BJ (cell line): ENCODE measurements around the gene CPEB4. TPM values are rescaled to one million over a fixed set of nuclear protein-coding genes. Genes with fewer than 3 reads are reported as not detected.
A peak's percentile ranks its signal among the peaks of the same experiment; 100 is the strongest.

Experiments
- CTCF ChIA-PET: fragments of 350-600 bp; formaldehyde crosslinking; extraction: SDS; loops from one replicate; lab custom pipeline; 2021; ENCODE audit warnings: antibody characterized with exemption, inconsistent platforms; lab: Yijun Ruan, JAX
- POLR2A ChIA-PET: fragments of 300-600 bp; sonication (Branson Sonifier 250); formaldehyde crosslinking; extraction: SDS; loops from one replicate; lab custom pipeline; 2021; ENCODE audit warnings: antibody characterized with exemption; lab: Charles Lee
- DNase-seq: peaks from one replicate; pipeline ENCODE4 v3.0.0-alpha.2; 2011; ENCODE audit warnings: low read depth
- H3K27me3 ChIP-seq: 2 replicates; pipeline ENCODE4 v1.6.0; 2011; ENCODE audit warnings: low read length; ENCODE audit not compliant: control insufficient read depth, insufficient read depth
- H3K36me3 ChIP-seq: 2 replicates; pipeline ENCODE4 v1.5.1; 2011; ENCODE audit warnings: low read length; ENCODE audit not compliant: control insufficient read depth, insufficient read depth
- H3K4me3 ChIP-seq: 2 replicates; pipeline ENCODE4 v1.5.1; 2011; ENCODE audit warnings: low read depth, mild to moderate bottlenecking, control low read depth, low read length
- polyA plus RNA-seq: library from polyadenylated mRNA; depleted of rRNA; stranded (reverse); fragments of >200 nt; gene quantifications from 2 replicates; pipeline ENCODE4 v1.2.3, GENCODE V29; 2011
- TF ChIP-seq, protein P1 (sequence below): IDR thresholded peaks from 2 replicates; pipeline ENCODE4 v1.5.1; 2011; ENCODE audit warnings: low read depth, mild to moderate bottlenecking, control low read depth, inconsistent platforms, low read length, moderate library complexity; ENCODE audit not compliant: insufficient read depth

CPEB4 gene
- polyA plus RNA-seq, 1 experiment = 16.4 TPM

DNA sequence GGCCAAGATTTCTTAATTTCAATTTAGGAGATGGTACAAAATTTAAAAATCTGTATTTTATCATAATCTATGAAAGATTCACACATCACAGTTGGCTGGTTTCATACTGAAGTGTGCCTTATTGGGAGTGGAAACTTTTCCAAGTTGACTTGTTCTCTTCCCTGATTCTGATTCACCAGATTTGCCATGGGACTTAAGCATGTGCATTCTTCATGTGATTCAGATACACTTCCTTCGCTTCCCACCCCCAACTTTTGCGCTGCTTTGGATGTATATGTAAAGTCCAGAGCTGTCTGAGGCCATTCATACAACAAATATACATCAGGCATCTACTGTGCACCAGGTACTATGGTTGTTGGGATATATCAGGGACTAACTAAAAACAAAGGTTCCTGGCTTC, 34.4 kb downstream of the CPEB4 start:
- H3K36me3 ChIP-seq = no peaks in the 10 kb centered on the region
- no peak overlapping the region for H3K4me3 ChIP-seq
- TF ChIP-seq, protein P1, sequence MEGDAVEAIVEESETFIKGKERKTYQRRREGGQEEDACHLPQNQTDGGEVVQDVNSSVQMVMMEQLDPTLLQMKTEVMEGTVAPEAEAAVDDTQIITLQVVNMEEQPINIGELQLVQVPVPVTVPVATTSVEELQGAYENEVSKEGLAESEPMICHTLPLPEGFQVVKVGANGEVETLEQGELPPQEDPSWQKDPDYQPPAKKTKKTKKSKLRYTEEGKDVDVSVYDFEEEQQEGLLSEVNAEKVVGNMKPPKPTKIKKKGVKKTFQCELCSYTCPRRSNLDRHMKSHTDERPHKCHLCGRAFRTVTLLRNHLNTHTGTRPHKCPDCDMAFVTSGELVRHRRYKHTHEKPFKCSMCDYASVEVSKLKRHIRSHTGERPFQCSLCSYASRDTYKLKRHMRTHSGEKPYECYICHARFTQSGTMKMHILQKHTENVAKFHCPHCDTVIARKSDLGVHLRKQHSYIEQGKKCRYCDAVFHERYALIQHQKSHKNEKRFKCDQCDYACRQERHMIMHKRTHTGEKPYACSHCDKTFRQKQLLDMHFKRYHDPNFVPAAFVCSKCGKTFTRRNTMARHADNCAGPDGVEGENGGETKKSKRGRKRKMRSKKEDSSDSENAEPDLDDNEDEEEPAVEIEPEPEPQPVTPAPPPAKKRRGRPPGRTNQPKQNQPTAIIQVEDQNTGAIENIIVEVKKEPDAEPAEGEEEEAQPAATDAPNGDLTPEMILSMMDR = no peak
- H3K27me3 ChIP-seq = no peaks in the 10 kb centered on the region
- ChIA-PET POLR2A (no interaction called here), CTCF (interaction anchor here (2.0 kb wide), 1 partner anchor 51 kb away, joined by 6 read pairs; no protein-coding TSS in a partner anchor)
- no peak for DNase-seq

DNA sequence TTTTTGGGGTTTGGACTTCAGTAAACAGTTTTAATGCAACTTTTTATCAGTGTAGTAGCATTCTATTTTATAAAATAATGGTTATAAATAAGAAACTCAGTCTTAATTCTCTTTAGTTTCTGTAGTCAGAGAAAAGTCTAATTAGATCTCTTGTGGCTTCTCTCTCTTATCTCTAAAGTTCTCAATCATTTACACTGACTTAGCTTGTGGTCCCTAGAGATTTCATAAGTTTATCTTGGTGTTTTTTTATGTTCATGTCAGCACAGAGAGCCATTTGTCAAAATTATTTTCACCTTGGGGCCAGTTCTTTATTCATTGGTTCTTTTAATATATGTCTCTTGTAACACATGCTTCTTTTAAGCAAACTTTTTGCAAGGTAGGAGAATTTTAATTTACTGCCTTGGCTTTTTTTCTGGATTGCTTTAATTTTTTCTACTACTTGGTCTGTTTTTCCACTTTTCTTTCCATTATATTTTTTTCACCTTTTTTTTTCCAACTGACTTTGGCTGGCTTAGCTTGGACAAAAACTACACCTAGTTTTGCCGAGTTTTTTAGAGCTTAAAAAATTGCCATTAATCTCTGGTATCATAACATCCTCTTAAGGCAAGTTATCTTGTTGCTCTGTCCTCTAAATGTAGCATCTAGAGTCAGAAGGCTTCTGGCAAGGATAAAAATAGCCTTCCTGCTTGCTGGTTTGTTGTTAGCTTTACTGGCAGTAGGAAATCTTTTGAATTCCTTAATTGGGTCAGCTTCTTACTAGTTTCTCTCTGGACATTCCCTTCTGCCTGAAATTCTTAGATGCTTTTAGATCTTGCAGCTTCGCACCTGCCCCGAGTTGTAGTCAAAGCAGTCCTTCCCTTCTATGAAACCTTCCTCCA, 35.3 kb downstream of the CPEB4 start:
- Histone ChIP-seq H3K36me3 (no peaks in the 10 kb centered on the region), H3K4me3 (no peak overlapping the region), H3K27me3 (no peaks in the 10 kb centered on the region)
- TF ChIP-seq, protein P1 = no peak
- POLR2A ChIA-PET = interaction anchor here (1.0 kb wide), 1 partner anchor 284 kb away, joined by 3 read pairs; no protein-coding TSS in a partner anchor
- DNase-seq = no peak
- CTCF ChIA-PET = interaction anchor here (2.0 kb wide), 1 partner anchor 50 kb away, joined by 6 read pairs; no protein-coding TSS in a partner anchor

DNA sequence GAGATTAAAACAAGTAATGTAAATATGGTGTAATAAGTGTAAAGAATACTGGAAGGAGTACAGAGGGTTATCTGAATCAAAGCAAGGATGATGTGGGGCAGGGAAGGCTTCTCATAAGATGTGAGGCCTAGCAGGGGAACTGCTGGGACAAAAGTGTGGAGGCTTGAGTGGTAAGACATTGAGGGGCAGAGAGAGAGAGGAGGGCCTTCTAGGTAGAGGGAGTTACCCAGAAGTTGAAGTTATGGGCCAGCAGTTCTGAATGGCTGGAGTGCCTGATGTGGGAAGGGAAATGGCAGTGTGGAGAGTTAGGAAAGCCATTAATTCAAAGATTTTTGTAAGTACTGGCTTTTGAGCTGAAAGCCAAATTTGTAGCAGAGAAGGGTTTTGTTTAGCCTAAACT, 36.8 kb downstream of the CPEB4 start:
- H3K27me3 ChIP-seq = no peaks in the 10 kb centered on the region
- TF ChIP-seq, protein P1 = no peak
- ChIA-PET POLR2A (interaction anchor here (0.6 kb wide), 1 partner anchor 126 kb away, joined by 3 read pairs; no protein-coding TSS in a partner anchor), CTCF (interaction anchor here (0.8 to 1.1 kb wide), 3 partner anchors 18 to 301 kb away, joined by 3 to 4 read pairs (median 3); no protein-coding TSS in a partner anchor)
- H3K36me3 ChIP-seq = no peaks in the 10 kb centered on the region
- no peak overlapping the region for H3K4me3 ChIP-seq
- DNase-seq = no peak

DNA sequence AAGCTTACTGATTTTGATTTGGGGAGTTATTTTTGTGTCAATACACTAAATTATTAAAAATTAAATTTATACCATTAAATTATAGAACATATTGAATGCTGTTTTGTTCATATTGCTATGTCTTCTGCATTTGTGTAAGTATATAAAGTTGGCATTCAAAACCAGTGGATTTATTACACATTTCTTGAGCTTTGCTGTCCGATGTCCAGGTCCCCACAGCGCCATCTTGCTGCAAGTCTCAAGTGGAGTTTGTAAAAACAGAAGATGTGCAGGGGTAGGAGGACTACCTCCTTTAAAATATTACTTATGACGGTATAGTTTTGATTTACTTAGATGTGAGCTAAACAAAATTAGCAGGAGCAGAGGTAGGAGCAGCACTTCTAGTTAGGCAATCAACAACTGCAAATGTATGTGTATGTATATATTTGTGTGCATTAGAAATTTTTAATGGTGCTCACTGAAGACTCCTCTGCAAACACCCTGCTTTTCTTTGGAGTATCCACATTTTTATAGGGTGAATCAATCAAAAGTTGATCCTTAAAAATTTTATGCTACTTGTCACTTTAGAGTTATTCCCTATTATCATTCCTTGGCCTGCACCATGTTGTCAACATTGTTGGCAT, 37.4 kb downstream of the CPEB4 start:
- Histone ChIP-seq H3K27me3 (no peaks in the 10 kb centered on the region), H3K4me3 (no peak overlapping the region), H3K36me3 (no peaks in the 10 kb centered on the region)
- POLR2A ChIA-PET = no interaction called here
- CTCF ChIA-PET = interaction anchor here (0.8 to 1.7 kb wide), 4 partner anchors 10 to 302 kb away, joined by 3 to 4 read pairs (median 3); no protein-coding TSS in a partner anchor
- TF ChIP-seq, protein P1 = peak; percentile 54
- DNase-seq = no peak

DNA sequence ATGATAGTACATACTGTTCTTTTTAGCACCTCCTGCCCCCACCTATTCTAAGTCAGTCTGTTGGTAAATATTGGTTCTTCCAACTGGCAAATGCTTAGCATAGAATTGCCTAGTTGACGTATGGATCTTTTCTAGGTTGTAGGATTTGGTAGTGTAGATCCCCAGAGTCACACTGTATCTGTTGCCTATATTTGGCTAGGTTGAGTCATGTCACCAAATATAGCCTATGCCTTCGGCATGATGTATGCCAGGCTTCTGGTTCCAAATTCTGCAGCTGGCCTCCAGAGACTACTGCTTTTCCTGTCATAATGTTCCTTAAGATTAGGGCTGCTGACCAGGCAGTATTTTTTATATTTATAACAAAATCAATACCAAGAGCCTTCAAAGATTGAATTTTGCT, 38.2 kb downstream of the CPEB4 start:
- POLR2A ChIA-PET = no interaction called here
- no peak for DNase-seq
- Histone ChIP-seq H3K4me3 (no peak overlapping the region), H3K36me3 (no peaks in the 10 kb centered on the region), H3K27me3 (no peaks in the 10 kb centered on the region)
- TF ChIP-seq, protein P1 = no peak
- CTCF ChIA-PET = interaction anchor here (1.7 kb wide), 1 partner anchor 9 kb away, joined by 3 read pairs; no protein-coding TSS in a partner anchor
